ENCODE data around the gene ANXA11. TPM values are rescaled to one million over a fixed set of nuclear protein-coding genes. Genes with fewer than 3 reads are reported as not detected.
"Not testable (repeated sequence)": the region's sequence is repeated elsewhere in the genome, so short reads cannot be mapped to it uniquely, and the experiment has no call there.

ANXA11 gene
- total RNA-seq, 1 donor from 2014 or later = 98.2 TPM

- no peak for DNase-seq (ENCODE audit: extremely low read depth, low read depth, low spot score)
Observed at GRCh38 chr10:80149123-80149522, 56.2 kb downstream of the ANXA11 start.

DNA sequence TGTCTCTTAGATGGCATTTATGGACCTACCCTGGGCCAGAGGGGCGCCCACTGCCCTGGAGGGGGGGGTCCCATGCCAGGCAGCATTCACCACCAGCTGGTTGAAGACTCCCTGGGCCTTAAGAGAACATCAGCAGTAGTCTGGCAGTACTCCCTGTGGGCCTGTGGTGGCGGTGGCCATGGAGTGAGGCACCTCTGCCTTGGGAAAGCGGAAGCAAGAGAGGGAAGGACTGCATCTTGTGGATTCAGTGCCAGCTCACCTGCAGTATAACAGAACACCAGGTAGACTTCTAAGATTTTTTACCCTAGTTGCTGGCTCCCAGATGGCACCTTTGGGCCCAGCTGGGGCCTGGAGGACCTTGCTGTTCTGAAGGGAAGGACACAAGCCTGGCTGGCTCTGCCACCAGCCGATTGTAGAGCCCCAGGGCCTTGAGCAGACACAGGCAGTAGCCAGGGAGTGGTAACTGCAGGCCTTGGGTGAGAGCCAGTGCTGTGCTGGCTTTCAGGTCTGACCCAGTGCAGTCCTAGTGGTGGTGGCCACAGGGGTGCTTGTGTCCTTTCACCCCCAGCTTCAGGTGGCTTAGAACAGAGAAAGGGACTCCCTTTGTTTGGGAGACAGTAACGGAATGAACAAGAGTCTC, 57.1 kb downstream of the ANXA11 start:
- no peak for DNase-seq (ENCODE audit: extremely low read depth, low read depth, low spot score)

DNA sequence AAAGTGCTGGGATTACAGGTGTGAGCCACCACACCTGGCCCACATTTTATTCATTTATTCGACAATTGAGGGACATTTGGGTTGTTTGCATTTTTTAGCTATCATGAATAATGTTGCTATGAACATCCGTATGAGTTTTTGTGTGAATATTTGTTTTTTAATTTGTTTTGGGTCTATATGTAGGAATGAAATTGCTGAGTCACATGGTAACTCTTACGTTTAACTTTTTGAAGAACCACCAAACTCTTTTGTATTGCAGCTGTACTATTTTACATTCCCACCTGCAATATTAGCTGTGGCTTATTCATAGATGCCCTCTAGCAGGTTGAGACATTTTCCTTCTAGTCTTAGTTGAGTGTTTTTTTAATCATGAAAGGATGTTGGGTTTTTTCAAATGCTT, 58.4 kb downstream of the ANXA11 start:
- DNase-seq (ENCODE audit: extremely low read depth, low read depth, low spot score) = no peak

GRCh38 chr10:80145406-80146308, 59.7 kb downstream of the ANXA11 start:
- DNase-seq (ENCODE audit: extremely low read depth, low read depth, low spot score) = not testable (repeated sequence)

DNA sequence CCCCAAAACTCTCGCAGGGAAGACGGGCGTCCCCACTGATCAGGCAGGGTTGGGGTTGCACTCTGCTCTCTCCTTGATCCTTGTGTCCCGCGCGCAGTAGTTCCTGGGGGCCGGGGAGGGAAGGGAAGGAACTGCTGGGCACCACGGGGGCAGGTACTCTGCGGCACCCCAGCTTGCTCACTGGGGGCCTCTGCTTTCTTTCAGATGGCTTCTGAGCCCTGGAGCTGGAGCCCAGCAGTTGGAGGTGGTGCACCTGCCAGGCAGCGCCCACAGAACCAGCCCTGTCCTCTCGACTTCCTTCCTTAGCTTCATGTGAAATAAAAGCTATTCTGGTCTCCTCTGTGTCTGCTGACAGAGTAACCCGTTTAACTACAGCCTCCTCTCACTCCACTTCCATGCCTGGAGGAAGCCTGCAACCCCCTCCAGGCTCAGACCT, 60.6 kb downstream of the ANXA11 start:
- DNase-seq (ENCODE audit: extremely low read depth, low read depth, low spot score) = no peak

GRCh38 chr10:80144067-80144695, 61.2 kb downstream of the ANXA11 start:
- DNase-seq (ENCODE audit: extremely low read depth, low read depth, low spot score) = no peak

- no peak for DNase-seq (ENCODE audit: extremely low read depth, low read depth, low spot score)
Observed at GRCh38 chr10:80141696-80142460, 63.5 kb downstream of the ANXA11 start.

- DNase-seq (ENCODE audit: extremely low read depth, low read depth, low spot score) = no peak
Observed at GRCh38 chr10:80140251-80140650, 65.1 kb downstream of the ANXA11 start.

DNA sequence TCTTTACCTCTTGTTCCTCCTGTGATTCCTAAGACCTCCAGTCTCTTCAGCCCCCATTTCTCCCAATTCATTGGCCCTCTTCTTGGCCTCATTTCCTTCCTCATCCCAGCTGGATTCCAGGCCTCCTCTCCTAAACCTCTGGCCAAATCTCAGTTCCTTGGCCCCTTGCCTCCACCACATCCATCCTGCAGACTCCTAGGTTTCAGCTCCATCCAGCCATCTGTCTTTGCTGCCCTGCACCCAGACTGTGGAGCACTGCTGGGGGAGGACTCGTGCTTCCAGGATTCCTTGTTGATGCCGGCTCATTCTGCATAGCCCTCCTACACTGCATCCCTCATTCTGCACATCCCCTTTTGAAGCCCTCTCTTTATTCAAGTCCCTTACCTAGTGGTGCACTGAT, 66.1 kb downstream of the ANXA11 start:
- DNase-seq (ENCODE audit: extremely low read depth, low read depth, low spot score) = no peak

DNA sequence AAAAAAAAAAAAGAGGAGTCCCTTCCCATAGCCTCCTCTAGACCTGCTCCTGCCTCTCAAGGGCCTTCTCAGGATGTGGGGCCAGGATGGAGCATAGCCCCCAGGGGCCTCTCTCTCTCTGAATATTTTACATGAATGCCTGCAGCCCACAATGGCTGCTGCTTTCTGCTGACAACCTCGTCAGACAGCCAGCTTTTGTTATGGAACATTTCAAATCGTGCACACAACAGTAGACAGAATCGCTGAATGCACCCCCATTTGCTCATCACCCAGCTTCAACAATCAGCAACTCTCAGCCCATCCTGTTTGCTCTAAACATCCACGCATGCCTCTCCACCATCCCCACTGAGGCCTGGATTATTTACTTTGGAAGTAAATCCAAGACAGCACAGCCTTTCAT, 67.4 kb downstream of the ANXA11 start:
- no peak for DNase-seq (ENCODE audit: extremely low read depth, low read depth, low spot score)

DNA sequence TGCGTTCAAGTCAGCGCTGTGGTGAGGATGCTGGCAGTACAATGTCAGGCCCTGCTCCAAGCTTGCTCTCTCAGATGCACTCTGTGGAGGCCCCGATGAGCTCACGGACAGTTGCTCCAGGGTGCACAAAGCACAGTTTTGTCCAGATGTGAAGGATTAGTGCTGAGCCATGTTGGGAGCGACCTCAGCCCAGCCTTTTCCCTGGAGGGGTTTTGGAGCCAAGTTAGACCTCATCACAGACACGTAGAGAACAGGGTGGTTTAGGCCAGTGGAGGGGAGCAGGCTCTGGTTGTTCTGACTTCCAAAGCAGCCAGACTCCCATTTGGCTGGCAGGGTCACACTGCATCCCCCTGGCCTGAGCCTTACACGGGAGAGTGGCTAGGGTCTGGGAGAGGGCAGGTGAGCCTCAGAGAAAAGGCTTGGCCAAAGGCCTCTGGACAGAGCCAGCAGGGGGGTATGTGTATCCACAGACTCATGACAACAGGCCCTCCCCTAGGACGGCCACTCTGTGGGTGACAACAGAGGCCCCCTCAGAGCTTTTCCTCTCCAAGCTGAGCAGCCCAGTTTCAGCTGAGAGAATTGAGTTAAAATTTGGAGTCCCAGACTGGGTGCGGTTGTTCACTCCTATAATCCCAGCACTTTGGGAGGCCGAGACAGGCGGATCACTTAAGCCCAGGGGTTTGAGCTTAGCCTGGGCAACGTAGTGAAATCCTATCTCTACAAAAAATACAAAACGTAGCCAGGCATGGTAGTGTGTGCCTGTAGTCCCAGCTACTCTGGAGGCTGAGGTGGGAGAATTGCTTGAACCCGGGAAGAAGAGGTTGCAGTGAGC, 68.1 kb downstream of the ANXA11 start:
- DNase-seq (ENCODE audit: extremely low read depth, low read depth, low spot score) = no peak

- DNase-seq (ENCODE audit: extremely low read depth, low read depth, low spot score) = no peak
Observed at GRCh38 chr10:80136134-80136571, 69.2 kb downstream of the ANXA11 start.

GRCh38 chr10:80133687-80134086, 71.7 kb downstream of the ANXA11 start:
- DNase-seq (ENCODE audit: extremely low read depth, low read depth, low spot score) = not testable (repeated sequence)

DNA sequence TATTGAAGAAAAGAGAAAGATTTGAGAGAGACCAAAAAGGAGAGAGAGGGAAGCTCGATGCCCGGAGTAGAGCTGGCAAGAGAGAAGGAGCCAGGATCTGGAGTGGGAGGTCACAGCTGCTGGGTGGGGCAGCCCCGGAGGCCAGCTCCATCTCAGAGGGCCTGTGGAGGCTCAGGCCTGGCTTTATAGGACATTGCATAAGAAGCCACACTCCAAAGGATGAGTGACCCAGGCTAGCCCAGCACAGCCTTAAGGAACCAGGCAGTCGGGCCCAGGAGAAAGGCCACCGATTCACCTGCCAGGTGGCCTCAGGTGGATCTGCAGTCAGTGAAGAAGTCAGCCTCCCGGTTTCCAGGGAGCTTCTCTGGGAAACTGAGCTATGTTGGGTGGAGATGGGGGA, 72.1 kb downstream of the ANXA11 start:
- no peak for DNase-seq (ENCODE audit: extremely low read depth, low read depth, low spot score)

DNA sequence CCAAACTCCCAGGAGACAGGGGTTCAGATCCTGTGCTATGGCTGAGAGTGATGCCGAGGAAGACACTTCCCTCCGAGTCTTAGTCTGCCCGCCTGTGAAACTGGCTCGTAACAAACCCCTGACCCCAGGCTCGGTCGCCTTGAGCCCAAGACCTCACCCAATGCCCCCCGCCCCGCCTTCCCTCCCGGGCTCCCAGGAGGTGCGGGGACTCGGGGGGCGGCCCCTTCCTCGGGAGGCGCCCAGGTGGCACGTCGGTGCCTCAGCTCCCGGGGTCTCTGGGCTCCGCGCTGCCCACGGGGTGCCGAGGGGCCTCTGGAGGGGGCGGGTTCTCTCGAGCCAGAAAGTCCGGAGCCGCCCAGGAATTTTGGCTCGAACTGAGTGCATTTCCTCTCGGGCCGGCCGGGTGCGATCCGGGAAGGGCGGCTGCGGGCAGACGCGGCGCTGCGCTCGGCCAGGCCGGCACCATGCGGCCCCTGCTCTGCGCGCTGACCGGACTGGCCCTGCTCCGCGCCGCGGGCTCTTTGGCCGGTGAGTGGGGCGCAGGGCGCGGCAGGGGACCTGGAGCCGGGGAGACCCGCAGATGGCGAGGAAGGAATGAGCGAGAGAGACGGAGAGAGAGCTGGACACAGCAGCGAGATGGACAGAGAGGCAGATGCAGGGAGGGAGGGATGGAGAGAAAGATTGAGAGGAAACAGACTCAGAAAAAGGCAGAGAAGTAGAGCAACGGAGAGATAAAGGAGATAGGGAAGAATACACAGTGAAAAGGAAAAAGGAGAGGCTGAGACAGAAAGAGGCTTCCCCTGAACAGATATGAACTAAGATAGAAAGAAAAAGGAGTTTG, 72.8 kb downstream of the ANXA11 start, which contains the start of gene PLAC9:
PLAC9 (plus strand) TSS at position 432 of the 841 bp plus-strand sequence; CDS start at position 465, 33 bp downstream.
- DNase-seq (ENCODE audit: extremely low read depth, low read depth, low spot score) = no peak

GRCh38 chr10:80131499-80131901, 73.8 kb downstream of the ANXA11 start:
- no peak for DNase-seq (ENCODE audit: extremely low read depth, low read depth, low spot score)

- no peak for DNase-seq (ENCODE audit: extremely low read depth, low read depth, low spot score)
Observed at GRCh38 chr10:80126876-80127275, 78.5 kb downstream of the ANXA11 start.

- no peak for DNase-seq (ENCODE audit: extremely low read depth, low read depth, low spot score)
Observed at GRCh38 chr10:80122746-80123145, 82.6 kb downstream of the ANXA11 start.

Data from glomerular endothelial cell (primary cell).